GM12878 (cell line): ENCODE data around the gene ABL2.

Experiments used
- BRCA1 ChIP-seq: IDR thresholded peaks from 2 replicates; pipeline ENCODE4 v1.6.1; 2011; ENCODE audit warnings: low read depth, low read length, improper control_type of control experiment
- CEBPB ChIP-seq, 2 experiments: fragments of 150-350 bp in 1 of 2; IDR thresholded peaks; 2 replicates each; pipeline ENCODE4 v1.6.1; 2012 to 2014; ENCODE audit warnings: low read depth in 2 of 2, low read length in 2 of 2, borderline replicate concordance in 1 of 2, inconsistent platforms in 1 of 2
- CHD4 ChIP-seq: fragments of 200-600 bp; sonication (generic); IDR thresholded peaks from 2 replicates; pipeline ENCODE4 v1.6.1; 2016; ENCODE audit warnings: mild to moderate bottlenecking
- CTCF ChIP-seq, 3 experiments: IDR thresholded peaks in 2 of 3; conservative IDR thresholded peaks in 1 of 3; 2 replicates each; pipeline ENCODE4 v1.5.1; 2011; ENCODE audit warnings: low read depth in 3 of 3, low read length in 3 of 3, mild to moderate bottlenecking in 3 of 3, control low read depth in 2 of 3, moderate library complexity in 2 of 3, inconsistent platforms in 1 of 3, mixed read lengths in 1 of 3; ENCODE audit not compliant: control insufficient read depth in 2 of 3, insufficient read depth in 1 of 3; ENCODE audit errors: extremely low read depth in 1 of 3
- EZH2 ChIP-seq: IDR thresholded peaks from 2 replicates; pipeline ENCODE4 v1.6.1; 2012; ENCODE audit warnings: low read depth, mild to moderate bottlenecking, control low read depth, inconsistent platforms, low read length, borderline replicate concordance; ENCODE audit not compliant: control insufficient read depth
- FOXM1 ChIP-seq: IDR thresholded peaks from 2 replicates; pipeline ENCODE4 v1.6.1; 2012; ENCODE audit warnings: low read depth, mild to moderate bottlenecking, inconsistent platforms, low read length, moderate library complexity
- MYC ChIP-seq: IDR thresholded peaks from 2 replicates; pipeline ENCODE4 v1.6.1; 2011; ENCODE audit warnings: mild to moderate bottlenecking, low read length, moderate library complexity, inconsistent platforms; ENCODE audit not compliant: insufficient read depth, insufficient replicate concordance, insufficient read length, severe bottlenecking
- POU2F2 ChIP-seq: IDR thresholded peaks from 3 replicates; pipeline ENCODE4 v1.6.1; 2011; ENCODE audit warnings: low read depth, mild to moderate bottlenecking, low read length, borderline replicate concordance
- RFX5 ChIP-seq: IDR thresholded peaks from 2 replicates; pipeline ENCODE4 v1.6.1; 2011; ENCODE audit warnings: low read depth, low read length, improper control_type of control experiment
- YBX1 ChIP-seq: fragments of 450-650 bp; IDR thresholded peaks from 2 replicates; pipeline ENCODE4 v1.6.1; 2016; ENCODE audit warnings: antibody characterized with exemption
- YY1 ChIP-seq: IDR thresholded peaks from 2 replicates; pipeline ENCODE4 v1.6.1; 2011; ENCODE audit warnings: low read depth, mild to moderate bottlenecking, low read length
- ZNF217 ChIP-seq: fragments of 450-650 bp; IDR thresholded peaks from 2 replicates; pipeline ENCODE4 v1.6.1; 2017; ENCODE audit warnings: antibody characterized with exemption, mild to moderate bottlenecking
- ZNF24 ChIP-seq: fragments of 450-650 bp; IDR thresholded peaks from 2 replicates; pipeline ENCODE4 v1.6.1; 2017; ENCODE audit warnings: antibody characterized with exemption, mild to moderate bottlenecking

GRCh38 chr1:179197690-179198297 lies 31.7 kb downstream of the ABL2 start:
- no peak for TF ChIP-seq YBX1
- TF ChIP-seq CHD4 = no peak
- TF ChIP-seq FOXM1 = no peak
- TF ChIP-seq RFX5 = no peak
- no peak for TF ChIP-seq EZH2
- TF ChIP-seq POU2F2 = no peak
- TF ChIP-seq MYC = no peak
- no peak for TF ChIP-seq CTCF (IDR thresholded peaks at IDR 0.05 in 2 of 3, conservative IDR thresholded peaks at IDR 0.05 in 1 of 3; ENCODE audit: control insufficient read depth in 2 of 3, extremely low read depth in 1 of 3, insufficient read depth in 1 of 3, low read depth in 3 of 3, low read length in 3 of 3)
- TF ChIP-seq ZNF217 = no peak
- no peak for TF ChIP-seq YY1
- no peak for TF ChIP-seq ZNF24
- no peak for TF ChIP-seq CEBPB (IDR thresholded peaks at IDR 0.05; ENCODE audit: borderline replicate concordance in 1 of 2, low read depth in 2 of 2, low read length in 2 of 2)
- TF ChIP-seq BRCA1 = no peak
